EH (cell line): ENCODE measurements around the gene GIN1.
"Not testable (repeated sequence)": the region's sequence is repeated elsewhere in the genome, so short reads cannot be mapped to it uniquely, and the experiment has no call there.

ENCODE experiments used
- DNase-seq: peaks from one replicate; pipeline ENCODE4 v3.0.0-alpha.2; 2015; ENCODE audit warnings: low read depth

GIN1 gene

GRCh38 chr5:103110403-103110802 is 9.5 kb downstream of the GIN1 start:
- no peak for DNase-seq

GRCh38 chr5:103109277-103109676 is 10.7 kb downstream of the GIN1 start:
- DNase-seq: no peak

GRCh38 chr5:103108086-103108485 is 11.9 kb downstream of the GIN1 start:
- no peak for DNase-seq

GRCh38 chr5:103102234-103102633 is 17.7 kb downstream of the GIN1 start:
- DNase-seq: no peak

- DNase-seq: peak; percentile 61
Measured at GRCh38 chr5:103101079-103101750, 18.7 kb downstream of the GIN1 start.

- no peak for DNase-seq
Measured at GRCh38 chr5:103098993-103099392, 20.9 kb downstream of the GIN1 start.

GRCh38 chr5:103094737-103095136 is 25.2 kb downstream of the GIN1 start:
- DNase-seq: no peak

GRCh38 chr5:103093727-103094126 is 26.2 kb downstream of the GIN1 start:
- DNase-seq: no peak

- no peak for DNase-seq
Measured at GRCh38 chr5:103092676-103093075, 27.3 kb downstream of the GIN1 start.

GRCh38 chr5:103090791-103091190 is 29.1 kb downstream of the GIN1 start:
- no peak for DNase-seq

- DNase-seq: no peak
Measured at GRCh38 chr5:103089272-103089671, 30.7 kb downstream of the GIN1 start.

- no peak for DNase-seq
Measured at GRCh38 chr5:103086547-103086946, 33.4 kb downstream of the GIN1 start.

- DNase-seq: no peak
Measured at GRCh38 chr5:103079796-103080195, 40.1 kb downstream of the GIN1 start.

- DNase-seq: no peak
Measured at GRCh38 chr5:103075442-103075841, 44.5 kb downstream of the GIN1 start.

GRCh38 chr5:103073500-103073899 is 46.4 kb downstream of the GIN1 start:
- DNase-seq: not testable (repeated sequence)

- DNase-seq: no peak
Measured at GRCh38 chr5:103066326-103066725, 53.6 kb downstream of the GIN1 start.

- no peak for DNase-seq
Measured at GRCh38 chr5:103060424-103060954, 59.4 kb downstream of the GIN1 start.

GRCh38 chr5:103059525-103059924 is 60.4 kb downstream of the GIN1 start:
- DNase-seq: no peak

GRCh38 chr5:103057208-103058130 is 62.5 kb downstream of the GIN1 start:
- DNase-seq: peak; percentile 51

GRCh38 chr5:103046706-103047105 is 73.2 kb downstream of the GIN1 start:
- DNase-seq: not testable (repeated sequence)

GRCh38 chr5:103041071-103041676 is 78.8 kb downstream of the GIN1 start:
- peak; percentile 61 for DNase-seq

GRCh38 chr5:103037673-103038455 is 82.1 kb downstream of the GIN1 start:
- DNase-seq: peak; percentile 9
